ENCODE data around the gene C8A.

Gene C8A

DNA sequence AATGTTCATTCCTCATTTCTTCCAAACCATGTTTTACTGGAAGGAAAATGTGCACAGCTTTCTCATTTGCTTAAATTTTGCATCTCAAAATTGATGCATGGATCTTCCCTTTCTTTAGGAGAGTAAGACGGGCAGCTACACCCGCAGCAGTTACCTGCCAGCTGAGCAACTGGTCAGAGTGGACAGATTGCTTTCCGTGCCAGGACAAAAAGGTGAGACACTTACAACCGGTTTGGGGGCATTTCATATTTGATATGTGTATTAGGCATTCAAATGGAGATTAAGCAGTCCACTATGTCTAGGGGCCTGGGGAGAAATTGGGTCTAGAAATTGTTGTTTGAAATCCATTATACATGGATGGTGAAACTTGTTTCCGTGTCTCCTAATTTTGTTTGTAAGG is 12.9 kb downstream of the C8A start:
- TF ChIP-seq CTCF (IDR thresholded peaks at IDR 0.05; ENCODE audit: low read depth, low read length, missing control alignments) = no peak
- DNase-seq (ENCODE audit: low read depth) = no peak
- no peak overlapping the region for H3K4me3 ChIP-seq (ENCODE audit: low read depth, low read length)
- in situ Hi-C loops (cut with HindIII; ENCODE audit: low sequenced_read_pairs) = no loop called here

DNA sequence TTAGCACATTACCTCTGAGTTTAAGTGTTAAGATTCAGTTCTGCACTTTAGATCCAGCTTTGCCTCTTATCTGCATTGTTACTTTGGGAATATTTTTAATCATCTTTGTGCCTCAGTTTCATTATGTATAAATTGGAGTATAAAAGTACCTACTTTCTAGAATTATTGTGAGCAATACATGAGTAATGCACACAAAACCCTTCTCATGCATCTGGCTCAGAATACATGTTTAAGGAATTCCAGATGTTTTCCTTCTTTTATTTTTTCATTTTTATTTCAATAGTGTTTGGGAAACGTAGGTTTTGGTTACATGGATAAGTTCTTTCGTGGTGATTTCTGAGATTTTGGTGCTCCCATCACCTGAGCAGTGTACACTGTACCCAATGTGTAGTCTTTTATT is 14.2 kb downstream of the C8A start:
- no peak for TF ChIP-seq CTCF (IDR thresholded peaks at IDR 0.05; ENCODE audit: low read depth, low read length, missing control alignments)
- H3K4me3 ChIP-seq (ENCODE audit: low read depth, low read length) = no peak overlapping the region
- in situ Hi-C loops (cut with HindIII; ENCODE audit: low sequenced_read_pairs) = no loop called here
- no peak for DNase-seq (ENCODE audit: low read depth)

GRCh38 chr1:56872597-56872996 is 18.0 kb downstream of the C8A start:
- DNase-seq (ENCODE audit: low read depth) = no peak
- no peak for TF ChIP-seq CTCF (IDR thresholded peaks at IDR 0.05; ENCODE audit: low read depth, low read length, missing control alignments)
- no peak overlapping the region for H3K4me3 ChIP-seq (ENCODE audit: low read depth, low read length)
- in situ Hi-C loops (cut with HindIII; ENCODE audit: low sequenced_read_pairs) = no loop called here

GRCh38 chr1:56873213-56873612 is 18.6 kb downstream of the C8A start:
- TF ChIP-seq CTCF (IDR thresholded peaks at IDR 0.05; ENCODE audit: low read depth, low read length, missing control alignments) = no peak
- DNase-seq (ENCODE audit: low read depth) = no peak
- H3K4me3 ChIP-seq (ENCODE audit: low read depth, low read length) = no peak overlapping the region
- in situ Hi-C loops (cut with HindIII; ENCODE audit: low sequenced_read_pairs) = no loop called here

DNA sequence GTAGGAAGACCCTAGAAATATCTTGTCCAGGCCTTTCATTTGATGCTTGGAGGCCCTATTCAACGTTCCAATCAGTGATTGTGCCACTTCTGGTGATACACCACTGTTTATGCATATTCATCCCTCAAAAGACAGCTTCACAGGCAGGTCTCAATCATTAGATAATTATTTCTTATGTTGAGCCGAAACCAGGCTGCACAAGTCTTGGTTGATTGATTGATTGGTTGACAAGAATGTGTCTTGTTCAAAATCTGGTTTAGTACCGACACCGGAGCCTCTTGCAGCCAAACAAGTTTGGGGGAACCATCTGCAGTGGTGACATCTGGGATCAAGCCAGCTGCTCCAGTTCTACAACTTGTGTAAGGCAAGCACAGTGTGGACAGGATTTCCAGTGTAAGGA is 20.1 kb downstream of the C8A start:
- H3K4me3 ChIP-seq (ENCODE audit: low read depth, low read length) = no peak overlapping the region
- no peak for DNase-seq (ENCODE audit: low read depth)
- in situ Hi-C loops (cut with HindIII; ENCODE audit: low sequenced_read_pairs) = no loop called here
- no peak for TF ChIP-seq CTCF (IDR thresholded peaks at IDR 0.05; ENCODE audit: low read depth, low read length, missing control alignments)

DNA sequence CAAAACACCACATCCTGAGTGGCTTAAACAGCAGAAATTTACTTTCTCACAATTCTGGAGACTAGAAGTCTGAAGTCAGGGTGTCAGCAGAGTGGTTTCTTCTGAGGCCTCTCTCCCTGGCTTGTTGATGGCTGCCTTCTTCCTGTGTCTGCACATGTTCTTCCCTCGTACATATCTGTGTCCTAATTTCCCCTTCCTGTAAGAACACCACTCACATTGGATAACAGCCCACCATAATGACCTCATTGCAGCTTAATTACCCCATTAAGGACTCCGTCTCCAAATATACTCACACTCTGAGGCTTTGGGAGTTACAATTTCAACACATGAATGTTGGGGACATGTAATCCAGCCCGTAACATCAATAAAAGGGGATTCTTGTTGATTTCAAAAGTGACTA is 23.4 kb downstream of the C8A start:
- no peak for TF ChIP-seq CTCF (IDR thresholded peaks at IDR 0.05; ENCODE audit: low read depth, low read length, missing control alignments)
- DNase-seq (ENCODE audit: low read depth) = no peak
- in situ Hi-C loops (cut with HindIII; ENCODE audit: low sequenced_read_pairs) = no loop called here
- no peak overlapping the region for H3K4me3 ChIP-seq (ENCODE audit: low read depth, low read length)

GRCh38 chr1:56880774-56881173 is 26.2 kb downstream of the C8A start:
- no peak overlapping the region for H3K4me3 ChIP-seq (ENCODE audit: low read depth, low read length)
- in situ Hi-C loops (cut with HindIII; ENCODE audit: low sequenced_read_pairs) = no loop called here
- DNase-seq (ENCODE audit: low read depth) = no peak
- no peak for TF ChIP-seq CTCF (IDR thresholded peaks at IDR 0.05; ENCODE audit: low read depth, low read length, missing control alignments)
